Astrocyte of the cerebellum (primary cell): ENCODE measurements around the gene COMMD4.

Experiments used
- DNase-seq: peaks from one replicate; pipeline ENCODE4 v3.0.0-alpha.2; 2011; ENCODE audit warnings: low read depth
- H3K4me3 ChIP-seq: 2 replicates; pipeline ENCODE4 v1.5.1; 2011; ENCODE audit warnings: mild to moderate bottlenecking, low read depth, low read length, moderate library complexity
- in situ Hi-C: cut with HindIII; loops from 2 replicates; pipeline ENCODE4 v1.10.0; 2017; ENCODE audit warnings: low sequenced_read_pairs
- TF ChIP-seq, protein P1 (sequence below): IDR thresholded peaks from 2 replicates; pipeline ENCODE4 v1.5.1; 2012; ENCODE audit warnings: low read length, low read depth, moderate library complexity, mild to moderate bottlenecking; ENCODE audit errors: missing control alignments

The COMMD4 gene

DNA sequence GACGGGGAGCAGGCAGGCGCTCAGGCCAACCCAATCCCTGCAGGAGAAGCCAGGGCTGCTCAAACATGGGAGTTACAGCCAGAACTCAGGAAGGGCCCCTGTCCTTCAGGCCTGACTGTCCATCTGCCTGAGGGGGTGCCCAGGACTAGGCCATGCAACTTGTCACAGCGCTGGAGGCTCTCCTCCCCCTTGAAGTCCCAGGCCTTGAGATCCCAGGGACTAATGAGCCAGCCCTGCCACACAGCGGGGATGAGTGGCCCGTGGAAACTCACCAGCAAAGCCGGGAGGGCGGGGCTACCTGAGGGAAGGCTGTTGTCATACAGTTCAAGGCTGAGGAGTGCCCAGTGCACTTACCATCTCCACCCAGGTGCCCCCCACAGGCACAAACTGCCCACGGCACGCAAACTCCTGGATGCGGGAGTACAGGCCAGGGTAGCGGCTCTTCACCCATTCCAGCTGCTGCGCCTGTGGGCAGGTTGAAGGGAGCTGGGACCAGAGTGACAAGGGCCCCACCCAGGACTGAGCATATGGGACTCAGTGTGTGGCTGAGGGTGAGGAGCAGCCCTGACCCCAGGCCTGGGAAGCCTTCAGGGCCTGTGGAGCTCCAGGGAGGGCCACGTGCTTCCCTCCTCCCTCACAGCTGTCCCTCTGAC lies 26.3 kb downstream of the COMMD4 start:
- H3K4me3 ChIP-seq = no peak overlapping the region
- in situ Hi-C loops = no loop called here
- no peak for DNase-seq
- TF ChIP-seq, protein P1, sequence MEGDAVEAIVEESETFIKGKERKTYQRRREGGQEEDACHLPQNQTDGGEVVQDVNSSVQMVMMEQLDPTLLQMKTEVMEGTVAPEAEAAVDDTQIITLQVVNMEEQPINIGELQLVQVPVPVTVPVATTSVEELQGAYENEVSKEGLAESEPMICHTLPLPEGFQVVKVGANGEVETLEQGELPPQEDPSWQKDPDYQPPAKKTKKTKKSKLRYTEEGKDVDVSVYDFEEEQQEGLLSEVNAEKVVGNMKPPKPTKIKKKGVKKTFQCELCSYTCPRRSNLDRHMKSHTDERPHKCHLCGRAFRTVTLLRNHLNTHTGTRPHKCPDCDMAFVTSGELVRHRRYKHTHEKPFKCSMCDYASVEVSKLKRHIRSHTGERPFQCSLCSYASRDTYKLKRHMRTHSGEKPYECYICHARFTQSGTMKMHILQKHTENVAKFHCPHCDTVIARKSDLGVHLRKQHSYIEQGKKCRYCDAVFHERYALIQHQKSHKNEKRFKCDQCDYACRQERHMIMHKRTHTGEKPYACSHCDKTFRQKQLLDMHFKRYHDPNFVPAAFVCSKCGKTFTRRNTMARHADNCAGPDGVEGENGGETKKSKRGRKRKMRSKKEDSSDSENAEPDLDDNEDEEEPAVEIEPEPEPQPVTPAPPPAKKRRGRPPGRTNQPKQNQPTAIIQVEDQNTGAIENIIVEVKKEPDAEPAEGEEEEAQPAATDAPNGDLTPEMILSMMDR = no peak

DNA sequence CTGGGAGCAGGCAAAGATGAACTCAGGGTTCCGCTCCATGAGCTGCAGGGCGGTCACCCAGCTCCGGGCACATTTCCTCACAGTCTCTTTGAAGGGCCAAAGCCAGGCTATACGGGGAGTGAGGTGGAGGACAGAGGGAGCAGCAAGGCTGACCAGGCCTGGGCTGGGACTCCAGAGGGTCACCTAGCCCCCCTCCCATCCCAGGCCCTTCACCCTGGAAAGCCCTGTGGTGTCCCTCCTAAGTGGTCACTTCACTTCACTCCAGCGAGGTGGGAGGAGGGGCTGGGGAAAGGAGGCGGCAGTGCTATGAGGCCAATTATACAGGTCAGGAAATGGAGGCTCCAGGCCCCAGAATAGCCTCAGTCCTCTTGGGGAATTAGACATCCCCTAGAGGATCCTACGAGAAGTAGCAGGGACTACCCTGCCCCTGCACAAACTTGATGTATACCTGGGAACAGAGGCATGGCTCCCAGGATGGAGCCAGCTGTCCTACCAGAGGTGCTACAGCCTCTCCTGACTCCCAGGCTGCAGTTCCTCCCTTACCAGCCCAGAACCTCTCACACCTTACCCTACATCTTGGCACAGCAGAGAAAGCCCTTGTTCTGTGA lies 26.9 kb downstream of the COMMD4 start:
- no peak for DNase-seq
- in situ Hi-C loops = no loop called here
- TF ChIP-seq, protein P1 = no peak
- no peak overlapping the region for H3K4me3 ChIP-seq

DNA sequence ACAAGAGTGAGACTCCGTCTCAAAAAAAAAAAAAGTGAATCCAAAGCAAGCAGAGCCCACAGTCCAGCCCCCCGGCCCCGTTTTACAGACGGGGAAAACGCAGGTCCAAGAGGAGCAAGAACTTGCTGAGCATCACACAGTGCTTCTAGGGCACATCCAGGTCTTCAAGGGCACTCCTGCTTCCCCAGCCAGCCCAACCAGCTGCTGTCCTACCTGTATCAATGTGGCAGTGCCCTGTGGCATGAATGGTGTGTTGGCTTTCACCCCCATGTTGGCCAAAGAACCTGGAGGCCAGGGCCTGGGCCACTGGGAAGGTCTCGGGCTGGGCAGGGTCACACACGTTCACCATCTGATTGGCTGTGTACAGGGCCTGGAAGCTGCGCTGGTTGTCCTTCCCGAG lies 27.9 kb downstream of the COMMD4 start:
- H3K4me3 ChIP-seq = no peak overlapping the region
- no peak for DNase-seq
- TF ChIP-seq, protein P1 = no peak
- in situ Hi-C loops = no loop called here

DNA sequence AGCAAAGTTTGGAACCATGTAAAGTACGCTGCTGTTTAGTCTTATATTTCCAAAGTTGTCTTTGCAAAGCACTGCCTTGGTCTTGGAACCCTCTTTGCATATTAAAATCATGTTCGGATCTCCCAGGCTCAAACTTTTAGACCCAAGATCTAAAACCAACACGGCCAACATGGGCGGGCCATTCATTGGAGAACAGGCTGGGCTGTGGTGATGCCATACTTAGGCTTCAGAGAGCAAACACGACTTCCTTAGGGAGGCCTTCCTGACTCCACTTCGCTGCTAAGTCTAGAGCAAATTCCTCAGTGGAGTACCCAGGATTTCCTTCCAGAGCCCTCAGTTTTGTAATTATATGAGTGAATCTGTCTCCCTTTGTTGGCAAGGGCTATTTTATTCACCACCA lies 29.0 kb downstream of the COMMD4 start:
- DNase-seq = no peak
- TF ChIP-seq, protein P1 = no peak
- in situ Hi-C loops = no loop called here

DNA sequence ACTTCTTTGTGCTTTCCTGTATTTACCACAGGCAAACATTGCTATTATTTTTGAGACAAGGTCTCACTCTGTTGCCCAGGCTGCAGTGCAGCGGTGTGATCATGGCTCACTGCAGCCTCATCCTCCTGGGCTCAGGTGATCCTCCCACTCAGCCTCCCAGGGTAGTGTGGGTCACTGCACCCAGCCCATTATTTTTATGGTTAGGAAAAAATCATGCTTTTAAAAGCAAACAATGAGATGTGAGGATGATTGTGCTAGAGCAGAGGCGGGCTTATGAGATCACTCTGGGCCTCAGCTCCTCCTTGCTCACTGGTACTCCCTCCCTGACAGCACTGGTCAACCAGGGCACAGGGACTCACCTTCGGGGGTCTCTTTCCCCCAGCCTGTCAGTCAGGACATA lies 30.3 kb downstream of the COMMD4 start:
- no peak for DNase-seq
- TF ChIP-seq, protein P1 = no peak
- H3K4me3 ChIP-seq = no peak overlapping the region
- in situ Hi-C loops = no loop called here

More for the DNA sequence above, 29.0 kb downstream of the COMMD4 start:
- H3K4me3 ChIP-seq = no peak overlapping the region

DNA sequence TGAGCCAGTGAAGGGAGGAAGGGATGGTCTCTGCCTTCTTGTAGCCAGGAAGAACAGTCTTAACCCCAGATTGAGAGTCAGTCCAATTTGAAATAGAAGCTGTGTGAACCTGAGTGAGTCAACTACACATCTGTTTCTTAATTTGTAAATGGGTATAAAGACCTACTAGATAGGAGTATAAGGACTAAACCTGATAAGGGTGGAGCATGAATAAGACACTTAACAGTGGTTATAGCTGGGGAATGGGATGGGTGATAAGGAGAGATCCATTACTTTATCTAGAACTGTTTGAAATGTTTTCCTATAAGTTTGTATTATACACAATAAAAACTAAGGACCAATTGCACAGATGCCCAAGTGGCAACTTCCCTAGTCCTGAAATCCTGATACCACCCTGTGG lies 31.1 kb downstream of the COMMD4 start:
- no peak overlapping the region for H3K4me3 ChIP-seq
- in situ Hi-C loops = no loop called here
- TF ChIP-seq, protein P1 = no peak
- DNase-seq = no peak
